ENCODE measurements around the gene MYOZ2. TPM values are rescaled to one million over a fixed set of nuclear protein-coding genes. Genes with fewer than 3 reads are reported as not detected.

MYOZ2 gene
- total RNA-seq, 4 donors from 2014 or later, result not detected

DNA sequence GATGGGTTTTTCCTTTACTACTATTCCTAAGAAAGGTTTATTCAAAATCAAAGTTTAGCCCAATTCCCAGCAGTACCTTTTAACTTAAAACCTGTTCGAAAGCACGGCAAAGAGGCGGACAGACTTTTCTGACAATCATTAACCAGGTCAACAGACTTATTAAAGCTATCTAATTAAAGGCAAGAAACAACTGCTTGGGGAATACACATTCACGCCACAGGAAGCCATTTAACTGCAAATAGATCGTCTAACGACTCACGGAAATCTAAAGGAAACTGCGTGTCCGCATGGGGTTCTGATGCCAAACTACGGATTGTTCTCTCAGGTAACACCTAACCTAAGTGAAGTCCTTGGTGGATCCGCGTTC lies 76.2 kb downstream of the MYOZ2 start:
- 0% methylated on average over 12 of the region's 12 CpGs for WGBS, 2 donors
- DNase-seq (ENCODE audit: low spot score in 2 of 2), result no peak
- TF ChIP-seq, protein P1, sequence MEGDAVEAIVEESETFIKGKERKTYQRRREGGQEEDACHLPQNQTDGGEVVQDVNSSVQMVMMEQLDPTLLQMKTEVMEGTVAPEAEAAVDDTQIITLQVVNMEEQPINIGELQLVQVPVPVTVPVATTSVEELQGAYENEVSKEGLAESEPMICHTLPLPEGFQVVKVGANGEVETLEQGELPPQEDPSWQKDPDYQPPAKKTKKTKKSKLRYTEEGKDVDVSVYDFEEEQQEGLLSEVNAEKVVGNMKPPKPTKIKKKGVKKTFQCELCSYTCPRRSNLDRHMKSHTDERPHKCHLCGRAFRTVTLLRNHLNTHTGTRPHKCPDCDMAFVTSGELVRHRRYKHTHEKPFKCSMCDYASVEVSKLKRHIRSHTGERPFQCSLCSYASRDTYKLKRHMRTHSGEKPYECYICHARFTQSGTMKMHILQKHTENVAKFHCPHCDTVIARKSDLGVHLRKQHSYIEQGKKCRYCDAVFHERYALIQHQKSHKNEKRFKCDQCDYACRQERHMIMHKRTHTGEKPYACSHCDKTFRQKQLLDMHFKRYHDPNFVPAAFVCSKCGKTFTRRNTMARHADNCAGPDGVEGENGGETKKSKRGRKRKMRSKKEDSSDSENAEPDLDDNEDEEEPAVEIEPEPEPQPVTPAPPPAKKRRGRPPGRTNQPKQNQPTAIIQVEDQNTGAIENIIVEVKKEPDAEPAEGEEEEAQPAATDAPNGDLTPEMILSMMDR (IDR thresholded peaks at IDR 0.05), result no peak
- TF ChIP-seq POLR2A (IDR thresholded peaks at IDR 0.05), result no peak
- intact Hi-C loops (cut with DNase I; ENCODE audit: low total_unique reads), result no loop called here
- H3K4me3 ChIP-seq (ENCODE audit: low read depth, poor library complexity, severe bottlenecking), result peak overlapping the region; percentile 75

DNA sequence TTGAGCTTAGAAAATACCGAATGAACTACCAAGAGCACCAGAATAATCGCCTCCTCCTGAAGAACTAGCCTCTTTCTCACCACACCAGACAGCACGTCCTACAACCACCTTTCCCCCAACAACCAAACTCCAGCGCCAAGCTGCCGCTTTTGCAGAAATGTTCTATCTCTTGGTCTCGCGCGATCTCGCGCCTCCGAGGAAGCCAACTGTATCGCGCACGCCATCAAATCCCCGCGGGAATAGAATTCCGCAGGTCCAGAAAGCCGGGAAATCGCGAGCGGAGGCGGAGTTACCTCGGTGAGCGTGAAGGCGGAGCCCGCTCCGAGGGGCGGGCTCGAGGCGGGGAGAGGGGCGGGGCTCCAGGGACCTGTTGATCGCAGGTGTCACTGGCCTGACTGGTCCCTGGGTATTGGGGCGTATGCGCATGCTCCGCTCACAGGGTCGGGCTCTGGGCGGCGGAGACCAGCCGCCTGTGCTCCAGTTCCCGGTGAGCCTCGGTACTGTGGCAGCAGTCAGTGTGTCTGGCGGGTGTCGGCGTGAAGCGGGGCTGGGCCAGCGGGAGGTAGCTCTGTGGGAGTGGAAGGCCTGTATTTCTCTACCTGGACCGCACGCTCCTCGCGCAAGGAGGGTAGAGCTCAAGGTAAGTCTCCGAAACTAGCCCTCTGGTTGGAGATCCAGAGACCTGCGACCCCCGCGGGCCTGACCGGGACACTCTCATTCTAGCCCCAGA lies 76.8 kb downstream of the MYOZ2 start, which contains the start of gene USP53:
Gene USP53 (plus strand): TSS at position 480 of the 730 bp plus-strand sequence. CDS start 27,047 bp downstream, outside the sequence.
- intact Hi-C loops (cut with DNase I; ENCODE audit: low total_unique reads), result no loop called here
- whole genome bisulfite sequencing, 2 donors, result 0% methylated on average over 32 to 43 of the region's 55 CpGs
- peak; percentile 98 to 100 for DNase-seq (ENCODE audit: low spot score in 2 of 2)
- TF ChIP-seq, protein P1 (IDR thresholded peaks at IDR 0.05), result no peak
- TF ChIP-seq POLR2A (IDR thresholded peaks at IDR 0.05), result peak in 1 of 2 donors; percentile 95
- peak within 1 kb of the TSS; percentile 75 for H3K4me3 ChIP-seq (ENCODE audit: low read depth, poor library complexity, severe bottlenecking)

DNA sequence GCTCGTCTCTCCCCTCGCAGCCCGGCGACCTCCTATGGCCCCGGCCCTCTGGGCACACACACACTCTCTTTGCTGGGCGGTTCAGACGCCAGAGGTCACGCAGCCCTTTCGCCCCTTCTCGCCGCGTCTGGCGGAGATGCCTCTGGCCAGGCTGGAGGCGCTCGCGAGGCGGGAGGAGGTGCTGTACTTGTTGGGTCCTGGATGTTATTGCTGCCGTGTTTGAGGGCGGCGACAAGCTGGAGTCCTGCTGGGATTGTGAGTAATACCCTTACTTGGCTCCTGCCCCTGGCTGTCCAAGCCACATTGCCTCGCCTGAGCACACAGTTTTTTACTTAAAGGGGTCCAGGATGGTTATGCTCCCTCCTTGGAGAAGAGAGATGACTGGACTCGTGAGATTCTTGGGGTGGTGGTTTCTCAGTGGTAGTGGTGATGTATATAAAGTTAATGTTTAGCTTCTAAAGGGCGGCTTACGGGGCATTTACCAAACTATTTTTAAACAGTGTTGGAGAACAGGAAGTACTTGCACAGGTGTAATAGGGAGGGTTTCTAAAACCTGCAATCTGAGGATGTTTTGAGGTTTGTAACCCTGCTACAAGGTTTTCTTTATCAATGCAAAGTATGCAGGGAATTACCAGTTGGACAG lies 77.5 kb downstream of the MYOZ2 start:
- TF ChIP-seq, protein P1 (IDR thresholded peaks at IDR 0.05), result no peak
- no peak for TF ChIP-seq POLR2A (IDR thresholded peaks at IDR 0.05)
- WGBS, 2 donors, result 0% methylated on average over 7 to 20 of the region's 24 CpGs
- intact Hi-C loops (cut with DNase I; ENCODE audit: low total_unique reads), result no loop called here
- peak; percentile 83 to 97 for DNase-seq (ENCODE audit: low spot score in 2 of 2)
- H3K4me3 ChIP-seq (ENCODE audit: low read depth, poor library complexity, severe bottlenecking), result peak overlapping the region; percentile 75

DNA sequence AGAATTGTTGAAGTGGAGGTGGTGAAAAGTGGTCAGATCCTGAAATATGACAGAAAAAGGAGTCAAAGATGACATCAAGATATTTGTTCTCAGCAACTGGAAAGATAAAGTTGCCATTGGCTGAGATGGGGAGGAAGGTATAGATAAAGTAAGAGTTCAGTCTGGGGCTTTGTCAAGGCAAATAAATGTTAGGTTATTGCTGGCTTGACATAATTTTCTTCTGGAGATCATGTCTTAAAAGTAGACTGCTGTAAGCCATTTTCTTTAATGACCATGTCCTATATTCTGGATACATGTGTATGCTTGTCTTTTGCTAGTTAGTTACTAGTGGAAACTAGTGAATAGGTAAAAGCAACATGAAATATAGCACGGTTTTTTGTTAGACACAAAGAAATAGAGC lies 82.5 kb downstream of the MYOZ2 start:
- intact Hi-C loops (cut with DNase I; ENCODE audit: low total_unique reads), result no loop called here
- WGBS, 2 donors, result 73 to 80% methylated on average over 1 of the region's 1 CpG
- no peak for TF ChIP-seq POLR2A (IDR thresholded peaks at IDR 0.05)
- TF ChIP-seq, protein P1 (IDR thresholded peaks at IDR 0.05), result no peak
- DNase-seq (ENCODE audit: low spot score in 2 of 2), result no peak
- no peak overlapping the region for H3K4me3 ChIP-seq (ENCODE audit: low read depth, poor library complexity, severe bottlenecking)

DNA sequence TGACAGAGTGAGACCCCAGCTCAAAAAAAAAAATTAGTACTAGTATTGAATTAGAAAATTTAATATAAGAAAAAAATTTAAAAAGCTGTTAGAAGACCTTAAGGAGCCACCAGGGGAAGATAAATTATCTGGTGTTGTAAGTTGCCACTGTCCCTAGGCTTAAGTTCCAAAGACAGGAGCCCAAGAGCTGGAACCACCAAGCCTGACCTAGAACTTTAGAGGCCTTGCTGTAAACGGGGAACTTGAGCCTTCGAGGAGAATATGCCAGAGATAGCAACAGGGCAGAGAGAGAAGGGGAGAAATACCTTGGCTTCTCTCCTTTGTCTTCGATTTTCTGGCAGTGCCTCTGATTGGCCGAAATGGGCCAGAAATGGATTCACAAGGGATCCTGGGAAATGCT lies 85.8 kb downstream of the MYOZ2 start:
- TF ChIP-seq POLR2A (IDR thresholded peaks at IDR 0.05), result no peak
- TF ChIP-seq, protein P1 (IDR thresholded peaks at IDR 0.05), result no peak
- no peak overlapping the region for H3K4me3 ChIP-seq (ENCODE audit: low read depth, poor library complexity, severe bottlenecking)
- intact Hi-C loops (cut with DNase I; ENCODE audit: low total_unique reads), result loop anchor here (5.0 kb wide), 1 partner anchor 1996 kb away; no protein-coding TSS in a partner anchor
- 79 to 90% methylated on average over 4 of the region's 4 CpGs for WGBS, 2 donors
- no peak for DNase-seq (ENCODE audit: low spot score in 2 of 2)

Data from lower leg skin (tissue), 4 donors.